Activated CD8-positive, alpha-beta memory T cell treated with anti-CD3 and anti-CD28 coated beads, Interleukin-2, amount 50 U/mL, for 1 hour (primary cell): ENCODE measurements around the gene ERICH4.

ENCODE experiments used
- DNase-seq: peaks from one replicate; pipeline ENCODE4 v3.0.0-alpha.2; 2020; ENCODE audit errors: extremely low read depth

Gene ERICH4

GRCh38 chr19:41414461-41414860 lies 28.5 kb upstream of the ERICH4 start:
- DNase-seq: no peak

GRCh38 chr19:41415154-41415571 lies 27.8 kb upstream of the ERICH4 start:
- DNase-seq: no peak

DNA sequence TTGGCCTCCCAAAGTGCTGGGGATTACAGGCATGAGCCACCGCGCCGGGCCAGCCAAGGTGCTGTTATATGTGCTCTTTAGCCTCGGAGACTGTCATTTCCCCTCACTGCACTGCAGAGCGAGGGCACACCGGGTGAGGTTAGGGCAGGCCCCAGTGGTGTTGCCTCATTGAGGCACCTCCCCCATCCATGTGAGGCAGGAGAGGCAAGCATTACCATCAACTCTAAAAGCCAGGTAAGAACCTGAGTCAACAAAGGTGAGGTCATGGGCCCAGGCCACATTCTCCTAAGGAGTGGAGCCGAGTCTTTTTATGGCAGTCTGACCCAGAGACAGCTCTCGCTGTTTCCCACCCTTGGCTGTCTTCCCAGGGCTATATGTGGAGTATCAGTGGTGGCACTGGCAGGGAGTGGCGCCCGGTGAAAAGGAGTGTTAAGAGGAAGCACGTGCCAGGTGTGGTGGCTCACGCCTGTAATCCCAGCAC lies 26.7 kb upstream of the ERICH4 start:
- no peak for DNase-seq

GRCh38 chr19:41420101-41420880 lies 22.7 kb upstream of the ERICH4 start:
- DNase-seq: no peak

GRCh38 chr19:41421314-41421713 lies 21.6 kb upstream of the ERICH4 start:
- no peak for DNase-seq

GRCh38 chr19:41421973-41422372 lies 21.0 kb upstream of the ERICH4 start:
- no peak for DNase-seq

GRCh38 chr19:41422456-41422855 lies 20.5 kb upstream of the ERICH4 start:
- DNase-seq: no peak

DNA sequence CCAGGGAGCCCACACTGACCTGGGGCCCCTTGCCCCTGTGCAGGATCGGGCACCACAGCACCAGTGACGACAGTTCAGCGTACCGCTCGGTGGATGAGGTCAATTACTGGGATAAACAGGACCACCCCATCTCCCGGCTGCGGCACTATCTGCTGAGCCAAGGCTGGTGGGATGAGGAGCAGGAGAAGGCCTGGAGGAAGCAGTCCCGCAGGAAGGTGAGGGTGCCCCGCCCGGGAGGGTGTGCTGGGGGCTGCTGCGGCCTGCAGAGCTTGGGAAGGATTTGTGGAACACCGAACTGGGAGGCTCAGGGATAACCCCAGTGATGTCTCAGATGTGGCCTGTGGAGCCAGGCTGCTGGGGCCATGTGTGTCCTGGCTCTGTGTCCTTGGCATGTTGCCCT lies 20.0 kb upstream of the ERICH4 start:
- no peak for DNase-seq

GRCh38 chr19:41424335-41425173 lies 18.4 kb upstream of the ERICH4 start:
- DNase-seq: no peak

DNA sequence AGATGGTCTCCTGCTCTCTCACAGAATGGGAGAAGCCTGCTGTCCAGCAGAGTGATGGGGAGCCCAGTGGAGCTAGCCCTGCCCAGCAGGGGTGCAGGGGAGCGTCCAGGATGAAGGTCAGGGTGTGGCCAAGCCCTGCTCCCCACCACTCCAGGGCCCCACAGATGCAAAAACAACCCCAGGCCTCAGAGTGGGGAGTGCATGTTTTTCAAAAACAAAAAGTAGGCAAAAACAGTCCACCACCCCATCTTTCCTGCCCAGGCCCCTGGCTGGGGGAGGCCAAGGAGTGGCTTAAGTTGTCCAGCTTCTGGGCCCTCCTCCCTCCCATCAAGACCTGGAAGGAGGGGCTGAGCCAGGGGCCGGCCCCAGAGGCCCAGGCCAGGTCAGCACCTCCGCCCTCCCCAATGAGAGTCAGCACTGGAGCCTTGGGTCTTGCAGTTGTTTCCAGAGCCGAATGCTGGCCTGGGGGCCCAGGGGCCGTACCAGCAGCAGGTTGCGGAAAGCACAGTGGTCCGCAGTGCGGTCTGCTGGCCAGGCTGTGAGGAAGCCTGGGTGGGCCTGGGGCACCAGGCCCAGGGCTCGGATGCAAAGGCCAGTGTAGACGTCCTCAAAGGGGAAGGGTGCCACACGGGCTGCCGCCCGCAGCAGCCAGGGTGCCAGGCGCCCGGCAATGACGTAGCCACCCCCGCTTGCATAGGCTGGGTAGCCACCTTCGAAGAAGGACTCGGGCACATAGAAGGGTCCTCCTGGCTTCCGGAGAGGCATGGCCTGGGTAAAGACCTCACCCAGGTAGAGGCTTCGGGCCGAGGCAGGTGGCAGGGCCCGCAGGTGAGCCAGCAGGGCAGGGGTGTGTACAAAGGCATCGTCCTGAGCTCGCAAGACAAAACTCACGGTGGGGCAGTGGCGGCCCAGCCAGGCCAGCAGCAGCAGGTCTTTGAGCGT lies 17.5 kb upstream of the ERICH4 start:
- DNase-seq: no peak

DNA sequence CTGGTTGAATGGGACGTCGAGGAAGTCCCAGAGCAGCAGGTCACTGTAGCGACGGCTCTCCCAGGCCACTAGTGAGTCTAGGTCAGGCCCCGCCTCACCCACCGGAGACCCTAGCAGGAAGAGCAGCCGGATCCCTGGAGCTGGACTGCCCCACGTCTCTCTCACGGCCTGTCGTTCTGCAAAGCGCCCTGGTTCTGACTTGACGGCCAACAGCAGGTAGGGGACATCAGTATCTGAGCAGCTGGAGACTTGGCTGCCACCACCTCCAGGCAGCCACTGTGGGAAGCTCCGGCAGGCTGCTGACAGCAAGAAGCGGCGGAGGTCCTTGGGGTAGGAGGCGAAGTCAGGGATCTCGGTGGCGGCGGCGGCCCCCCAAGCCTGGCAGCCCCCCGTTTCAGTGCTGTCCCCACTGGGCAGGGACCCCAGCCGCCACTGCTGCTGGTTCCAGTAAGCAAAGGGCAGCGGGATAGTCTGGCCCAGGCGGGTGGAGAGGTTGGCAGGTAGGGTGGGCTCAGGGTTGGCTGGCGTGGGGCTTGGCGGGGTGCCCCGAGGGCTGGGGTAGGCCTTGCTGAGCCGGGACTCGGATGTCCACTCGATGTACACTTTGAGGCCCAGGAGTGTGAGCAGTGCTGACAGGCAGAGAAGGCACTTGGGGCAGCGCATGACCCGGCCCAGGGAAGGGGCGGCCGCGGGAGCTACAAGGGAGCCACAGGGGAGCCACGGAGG lies 16.7 kb upstream of the ERICH4 start:
- no peak for DNase-seq

DNA sequence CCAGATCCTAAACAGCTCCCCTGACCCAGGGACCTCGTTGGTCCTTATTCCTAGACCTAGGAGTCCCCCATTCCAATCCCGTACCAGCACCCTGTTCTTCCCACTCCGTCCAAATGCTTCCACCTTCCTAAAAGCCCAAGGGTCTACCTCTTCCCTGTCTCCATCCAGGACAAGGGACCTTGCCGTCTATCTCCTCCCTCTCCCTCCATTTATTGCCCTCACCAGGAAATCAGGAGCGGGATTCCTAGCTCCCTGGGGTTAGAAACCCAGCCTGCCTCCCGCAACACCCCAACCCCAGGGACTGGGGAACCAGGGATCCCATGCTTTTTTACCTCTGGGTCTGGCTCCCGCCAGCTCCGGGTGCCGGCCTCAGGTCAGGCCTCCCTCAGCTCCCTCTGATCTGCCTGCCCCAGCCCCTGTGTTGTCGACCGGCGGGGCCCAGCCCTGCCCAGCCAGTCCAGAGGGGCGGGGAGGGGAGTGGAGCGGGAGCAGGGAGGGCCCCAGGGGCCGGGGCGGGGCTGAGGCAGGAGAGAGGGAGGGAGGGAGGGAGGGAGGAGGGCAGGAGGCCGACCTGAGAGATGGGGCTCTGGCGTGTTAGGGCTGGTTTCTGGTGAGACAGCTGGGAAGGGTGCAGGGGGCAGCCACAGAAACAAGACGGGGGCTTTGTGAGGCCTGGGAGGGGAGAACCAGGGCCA lies 15.9 kb upstream of the ERICH4 start, which contains the start of gene B3GNT8:
B3GNT8 (minus strand) TSS at position 423 of the 695 bp plus-strand sequence. CDS start 596 bp downstream, outside the sequence.
- no peak for DNase-seq

- no peak for DNase-seq
These were observed 15.1 kb upstream of the ERICH4 start for GRCh38 chr19:41427647-41428480.

- DNase-seq: no peak
These were observed 14.5 kb upstream of the ERICH4 start for GRCh38 chr19:41428481-41428859.

DNA sequence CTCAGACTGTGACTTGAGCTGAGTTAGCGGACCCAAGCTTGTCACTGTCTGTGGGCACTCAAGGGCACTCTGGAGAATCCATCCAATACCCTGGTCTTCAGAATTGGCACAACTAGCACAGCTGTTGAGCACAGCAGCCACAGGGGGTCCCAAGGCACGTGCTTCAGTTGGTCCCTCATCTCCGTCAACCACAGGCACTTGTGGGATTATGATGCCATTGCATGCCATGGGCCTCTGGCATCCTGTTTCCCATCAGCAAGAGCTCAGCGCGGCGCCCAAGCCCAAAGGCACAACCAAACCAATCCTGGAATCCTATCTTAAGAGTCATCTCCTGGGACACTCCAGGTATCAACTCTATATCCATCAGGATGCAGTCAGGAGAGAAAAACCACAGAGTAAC lies 12.0 kb upstream of the ERICH4 start:
- DNase-seq: no peak

GRCh38 chr19:41431426-41432386 lies 11.2 kb upstream of the ERICH4 start:
- no peak for DNase-seq

DNA sequence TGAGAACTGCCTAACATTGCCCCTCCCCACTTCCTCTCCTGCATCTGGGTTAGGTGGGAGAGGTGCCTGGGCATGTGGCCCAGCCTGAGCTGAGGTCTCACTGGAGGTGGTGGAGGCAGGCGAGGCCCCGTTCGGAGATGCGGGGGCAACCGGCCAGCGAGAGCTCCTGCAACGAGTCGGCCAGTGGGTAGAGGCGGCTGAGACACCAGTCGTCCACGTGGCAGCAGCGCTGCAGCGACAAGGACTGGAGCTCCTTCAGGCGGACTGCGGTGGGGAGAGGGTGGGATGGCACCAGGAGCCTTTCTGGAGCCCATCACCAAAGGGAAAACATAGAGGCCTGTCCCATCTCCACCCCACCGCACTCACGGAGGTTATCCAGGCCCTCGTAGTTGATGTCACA lies 9.8 kb upstream of the ERICH4 start:
- no peak for DNase-seq

DNA sequence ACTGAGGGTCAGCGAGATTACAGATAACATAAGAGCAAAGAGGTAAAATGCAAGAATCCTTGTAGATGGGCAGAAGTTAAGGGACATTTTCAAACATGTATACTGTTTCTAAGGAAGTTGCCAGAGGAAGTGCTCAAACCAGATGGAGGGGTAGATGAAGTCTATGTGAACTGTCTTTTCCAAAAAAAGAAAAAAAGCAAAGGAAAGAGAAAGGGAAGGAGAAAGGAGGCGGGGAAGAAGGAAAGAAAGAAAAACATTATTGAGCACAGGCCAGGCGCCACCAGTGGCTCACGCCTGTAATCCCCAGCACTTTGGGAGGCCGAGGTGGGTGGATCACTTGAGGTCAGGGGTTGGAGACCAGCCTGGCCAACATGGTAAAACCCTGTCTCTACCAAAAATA lies 8.5 kb upstream of the ERICH4 start:
- no peak for DNase-seq
